IMR-90 (cell line): Measurements from ENCODE around the gene DYNLT5. TPM values are rescaled to one million over a fixed set of nuclear protein-coding genes. Genes with fewer than 3 reads are reported as not detected.

Experiments
- ATAC-seq: fragments of 200-7000 bp; cut with Tn5 transposase; 2 replicates; pipeline ENCODE4 v1.9.1; 2020; ENCODE audit warnings: low read depth, mild to moderate bottlenecking, moderate library complexity
- BruUV-seq: library from RNA; stranded (reverse); fragments of 400-500 nt; replicated peaks from 2 replicates; lab custom pipeline; 2021; lab: Mats Ljungman, UMichigan
- CTCF ChIA-PET: fragments of 300-600 bp; formaldehyde crosslinking; extraction: SDS; loops from one replicate; lab custom pipeline; 2021; ENCODE audit warnings: antibody characterized with exemption; lab: Yijun Ruan, JAX
- POLR2A ChIA-PET: fragments of 300-600 bp; sonication (Branson Sonifier 250); formaldehyde crosslinking; loops from one replicate; lab custom pipeline; 2022; ENCODE audit warnings: antibody characterized with exemption; ENCODE audit not compliant: unreplicated experiment; lab: Charles Lee
- DNase-seq: peaks from one replicate; pipeline ENCODE4 v3.0.0; 2013
- H2AFZ ChIP-seq: replicated peaks from 2 replicates; pipeline ENCODE3; 2013; ENCODE audit warnings: low read length, mild to moderate bottlenecking; ENCODE audit not compliant: poor library complexity
- H2AK5ac ChIP-seq: 2 replicates; pipeline ENCODE4 v1.6.1; 2013; ENCODE audit warnings: low read depth, low read length, inconsistent platforms
- H2AK9ac ChIP-seq: replicated peaks from 2 replicates; pipeline ENCODE3; 2013; ENCODE audit warnings: mild to moderate bottlenecking, low read depth, low read length, moderate library complexity; ENCODE audit not compliant: poor library complexity
- H2BK120ac ChIP-seq: 2 replicates; pipeline ENCODE4 v1.6.1; 2013; ENCODE audit warnings: low read depth, low read length, inconsistent platforms
- H2BK15ac ChIP-seq: 3 replicates; pipeline ENCODE4 v1.6.1; 2013; ENCODE audit warnings: low read depth, low read length, inconsistent platforms
- H2BK20ac ChIP-seq: 2 replicates; pipeline ENCODE4 v1.6.1; 2013; ENCODE audit warnings: low read depth, mild to moderate bottlenecking, inconsistent platforms, low read length, moderate library complexity
- H2BK5ac ChIP-seq: 2 replicates; pipeline ENCODE4 v1.6.1; 2013; ENCODE audit warnings: mild to moderate bottlenecking, low read depth, low read length, inconsistent platforms; ENCODE audit not compliant: poor library complexity, severe bottlenecking
- H3K14ac ChIP-seq: replicated peaks from 2 replicates; pipeline ENCODE4 v1.6.1; 2013; ENCODE audit warnings: low read depth, low read length, inconsistent platforms
- H3K18ac ChIP-seq: 2 replicates; pipeline ENCODE4 v1.6.1; 2013; ENCODE audit warnings: low read depth, low read length, control low read depth
- H3K23ac ChIP-seq: 2 replicates; pipeline ENCODE4 v1.6.1; 2013; ENCODE audit warnings: low read depth, low read length, inconsistent platforms
- H3K27ac ChIP-seq: 2 replicates; pipeline ENCODE4 v1.5.1; 2013; ENCODE audit warnings: mild to moderate bottlenecking, control low read depth, low read length; ENCODE audit not compliant: insufficient read depth
- H3K27me3 ChIP-seq: 2 replicates; pipeline ENCODE4 v1.6.1; 2013; ENCODE audit warnings: low read length; ENCODE audit not compliant: control insufficient read depth, insufficient read depth
- H3K36me3 ChIP-seq: 2 replicates; pipeline ENCODE4 v1.6.1; 2013; ENCODE audit warnings: low read length, mixed read lengths; ENCODE audit not compliant: control insufficient read depth, insufficient read depth
- H3K4ac ChIP-seq: 2 replicates; pipeline ENCODE4 v1.6.1; 2013; ENCODE audit warnings: low read depth, low read length, inconsistent platforms
- H3K4me1 ChIP-seq: 2 replicates; pipeline ENCODE4 v1.6.1; 2013; ENCODE audit warnings: low read length, mixed read lengths; ENCODE audit not compliant: control insufficient read depth, insufficient read depth
- H3K4me2 ChIP-seq: 2 replicates; pipeline ENCODE4 v1.6.1; 2013; ENCODE audit warnings: low read depth, mild to moderate bottlenecking, control low read depth, low read length, moderate library complexity
- H3K4me3 ChIP-seq: 2 replicates; pipeline ENCODE4 v1.5.1; 2013; ENCODE audit warnings: low read depth, mild to moderate bottlenecking, control low read depth, low read length, moderate library complexity; ENCODE audit not compliant: insufficient read depth
- H3K56ac ChIP-seq: 2 replicates; pipeline ENCODE4 v1.6.1; 2013; ENCODE audit warnings: low read length, inconsistent platforms; ENCODE audit not compliant: insufficient read depth; ENCODE audit errors: extremely low read depth
- H3K79me1 ChIP-seq, 2 experiments: 2 replicates each; pipeline ENCODE4 v1.6.1; 2013; ENCODE audit warnings: low read length in 2 of 2, inconsistent platforms in 1 of 2, low read depth in 1 of 2
- H3K9ac ChIP-seq: 2 replicates; pipeline ENCODE4 v1.6.1; 2013; ENCODE audit warnings: low read depth, low read length, control low read depth
- H3K9me1 ChIP-seq: 2 replicates; pipeline ENCODE4 v1.6.1; 2013; ENCODE audit warnings: low read length, inconsistent platforms; ENCODE audit not compliant: insufficient read depth
- H3K9me3 ChIP-seq: 2 replicates; pipeline ENCODE4 v1.6.1; 2013; ENCODE audit warnings: low read length; ENCODE audit not compliant: control insufficient read depth, insufficient read depth
- H4K20me1 ChIP-seq: 2 replicates; pipeline ENCODE4 v1.6.1; 2013; ENCODE audit warnings: low read length, inconsistent platforms; ENCODE audit not compliant: insufficient read depth
- H4K5ac ChIP-seq: 2 replicates; pipeline ENCODE4 v1.6.1; 2013; ENCODE audit warnings: mild to moderate bottlenecking, low read depth, low read length, control low read depth
- H4K8ac ChIP-seq, 2 experiments: 2 replicates each; pipeline ENCODE4 v1.6.1; 2013; ENCODE audit warnings: low read depth in 2 of 2, low read length in 2 of 2, control low read depth in 1 of 2, inconsistent platforms in 1 of 2
- H4K91ac ChIP-seq: 2 replicates; pipeline ENCODE4 v1.6.1; 2013; ENCODE audit warnings: low read depth, low read length, inconsistent platforms; ENCODE audit not compliant: insufficient read depth
- BHLHE40 ChIP-seq: fragments of 150-350 bp; IDR thresholded peaks from 2 replicates; pipeline ENCODE4 v1.6.1; 2016; ENCODE audit warnings: mild to moderate bottlenecking, low read depth, low read length
- CEBPB ChIP-seq: IDR thresholded peaks from 2 replicates; pipeline ENCODE4 v1.6.1; 2012; ENCODE audit warnings: low read depth, low read length, improper control_type of control experiment
- CHD1 ChIP-seq: IDR thresholded peaks from 2 replicates; pipeline ENCODE4 v1.6.1; 2012; ENCODE audit warnings: low read depth, low read length, improper control_type of control experiment
- FOS ChIP-seq: fragments of 150-350 bp; IDR thresholded peaks from 2 replicates; pipeline ENCODE4 v1.6.1; 2016; ENCODE audit warnings: low read depth, low read length
- MAFK ChIP-seq: IDR thresholded peaks from 2 replicates; pipeline ENCODE4 v1.6.1; 2012; ENCODE audit warnings: low read depth, low read length, improper control_type of control experiment
- MAZ ChIP-seq: IDR thresholded peaks from 2 replicates; pipeline ENCODE4 v1.6.1; 2012; ENCODE audit warnings: low read depth, mild to moderate bottlenecking, low read length, improper control_type of control experiment, moderate library complexity, borderline replicate concordance
- MXI1 ChIP-seq: IDR thresholded peaks from 2 replicates; pipeline ENCODE4 v1.6.1; 2012; ENCODE audit warnings: low read depth, mild to moderate bottlenecking, low read length, moderate library complexity, borderline replicate concordance
- NFE2L2 ChIP-seq: fragments of 150-350 bp; IDR thresholded peaks from 2 replicates; pipeline ENCODE4 v1.6.1; 2016; ENCODE audit warnings: low read depth, mild to moderate bottlenecking, low read length
- POLR2A ChIP-seq: IDR thresholded peaks from 2 replicates; pipeline ENCODE4 v1.6.1; 2012; ENCODE audit warnings: mild to moderate bottlenecking, low read depth, low read length
- RAD21 ChIP-seq: IDR thresholded peaks from 2 replicates; pipeline ENCODE4 v1.6.1; 2012; ENCODE audit warnings: low read length, improper control_type of control experiment
- RCOR1 ChIP-seq: IDR thresholded peaks from 2 replicates; pipeline ENCODE4 v1.6.1; 2012; ENCODE audit warnings: mild to moderate bottlenecking, low read length, improper control_type of control experiment; ENCODE audit not compliant: insufficient replicate concordance
- RFX5 ChIP-seq: IDR thresholded peaks from 2 replicates; pipeline ENCODE4 v1.8.0; 2012; ENCODE audit warnings: low read depth, mild to moderate bottlenecking, low read length, moderate library complexity
- SMC3 ChIP-seq: fragments of 150-350 bp; IDR thresholded peaks from 2 replicates; pipeline ENCODE4 v1.6.1; 2016; ENCODE audit warnings: low read depth, mild to moderate bottlenecking, antibody characterized with exemption, low read length, moderate library complexity
- WGBS, 2 experiments: methylation state at CpG; one replicate each; pipeline versions ENCODE4 v1.1.5 to v1.1.7; 2013; ENCODE audit warnings: missing lambda C conversion rate in 2 of 2; ENCODE audit not compliant: insufficient read length in 1 of 2; ENCODE audit errors: extremely low coverage in 2 of 2; 5-methylcytosine and 5-hydroxymethylcytosine counted together
- dilution Hi-C: fragments of 300-500 bp; cut with HindIII; formaldehyde crosslinking; loops from one replicate; pipeline ENCODE4 v1.14.3; 2018; ENCODE audit warnings: low sequenced_read_pairs; ENCODE audit not compliant: unreplicated experiment
- in situ Hi-C: fragments of 300-500 bp; cut with MboI; formaldehyde crosslinking; loops from 3 replicates; pipeline ENCODE4 v1.14.3; 2019; ENCODE audit warnings: low sequenced_read_pairs, inconsistent platforms, mixed read lengths
- intact Hi-C: fragments of 100-400 bp; cut with micrococcal nuclease; formaldehyde crosslinking; loops from 2 replicates; pipeline ENCODE4 v1.10.0; 2022
- polyA plus RNA-seq, 3 experiments: library from polyadenylated mRNA; depleted of rRNA; stranded (reverse); fragments of >200 nt; gene quantifications; 2 replicates each; pipeline ENCODE4 v1.2.3, GENCODE V29; 2012; ENCODE audit warnings: low replicate concordance in 1 of 3
- total RNA-seq: library from RNA; depleted of rRNA; stranded (reverse); fragments of >200 nt; gene quantifications from 2 replicates; pipeline ENCODE4 v1.2.3, GENCODE V29; 2012
- TF ChIP-seq, protein P1 (sequence below): fragments of 150-350 bp; IDR thresholded peaks from 2 replicates; pipeline ENCODE4 v1.6.1; 2016; ENCODE audit warnings: low read depth, mild to moderate bottlenecking, low read length, moderate library complexity, borderline replicate concordance
- TF ChIP-seq, protein P2 (sequence below): fragments of 150-350 bp; IDR thresholded peaks from 2 replicates; pipeline ENCODE4 v1.6.1; 2017; ENCODE audit warnings: mild to moderate bottlenecking, antibody characterized with exemption, low read length, low read depth
- TF ChIP-seq, protein P3 (sequence below): conservative IDR thresholded peaks from 2 replicates; pipeline ENCODE4 v1.5.1; 2012; ENCODE audit warnings: mild to moderate bottlenecking, low read depth, low read length, improper control_type of control experiment

The DYNLT5 gene
- total and polyA plus RNA-seq, 2 of the 4 experiments (the other 2 are of a cell fraction) = 0.12 to 0.18 TPM

DNA sequence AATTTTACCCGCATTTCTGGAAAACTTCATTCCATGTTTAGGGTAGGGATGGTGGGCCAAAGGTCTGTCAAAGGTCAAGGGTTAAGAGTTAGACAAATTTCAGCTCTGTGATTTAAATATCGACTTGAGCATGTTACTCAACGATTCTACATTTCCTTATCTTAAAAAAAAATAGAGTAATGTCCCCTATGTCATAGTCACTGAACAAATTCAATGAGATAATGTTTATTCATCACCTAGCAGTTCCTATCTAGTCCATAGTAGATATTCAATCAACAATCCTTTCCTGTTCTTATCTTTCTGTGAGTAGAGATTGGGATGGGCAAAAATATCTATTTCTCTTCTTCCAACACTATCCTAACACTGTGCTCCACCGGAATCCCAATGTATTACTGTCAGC lies 1.1 kb upstream of the DYNLT5 start:
- ChIA-PET POLR2A (no interaction called here), CTCF (no interaction called here)
- H3K79me1 ChIP-seq = no peaks in the 10 kb centered on the region; a peak in 1 of 4 replicates
- H2BK120ac ChIP-seq = no peak overlapping the region
- H4K91ac ChIP-seq = no peak overlapping the region
- no peak overlapping the region for H3K4me3 ChIP-seq
- no peak overlapping the region; the same call in 1 of the 2 replicates for H3K23ac ChIP-seq
- no peak overlapping the region for H2AK9ac ChIP-seq
- H3K36me3 ChIP-seq = no peaks in the 10 kb centered on the region
- DNase-seq (no peak), ATAC-seq (no peak)
- H3K9me1 ChIP-seq = peaks cover 8% of the 10 kb centered on the region
- H4K20me1 ChIP-seq = no peaks in the 10 kb centered on the region; the same call in 1 of the 2 replicates
- dilution Hi-C loops = no loop called here
- H2BK15ac ChIP-seq = no peak overlapping the region
- no peak overlapping the region for H3K27ac ChIP-seq
- no peak overlapping the region for H4K5ac ChIP-seq
- no peak overlapping the region for H3K14ac ChIP-seq
- H3K9ac ChIP-seq = no peak overlapping the region
- H2AK5ac ChIP-seq = no peak overlapping the region
- H2AFZ ChIP-seq = no peak overlapping the region
- H3K4me2 ChIP-seq = no peak overlapping the region
- TF ChIP-seq, protein P1, sequence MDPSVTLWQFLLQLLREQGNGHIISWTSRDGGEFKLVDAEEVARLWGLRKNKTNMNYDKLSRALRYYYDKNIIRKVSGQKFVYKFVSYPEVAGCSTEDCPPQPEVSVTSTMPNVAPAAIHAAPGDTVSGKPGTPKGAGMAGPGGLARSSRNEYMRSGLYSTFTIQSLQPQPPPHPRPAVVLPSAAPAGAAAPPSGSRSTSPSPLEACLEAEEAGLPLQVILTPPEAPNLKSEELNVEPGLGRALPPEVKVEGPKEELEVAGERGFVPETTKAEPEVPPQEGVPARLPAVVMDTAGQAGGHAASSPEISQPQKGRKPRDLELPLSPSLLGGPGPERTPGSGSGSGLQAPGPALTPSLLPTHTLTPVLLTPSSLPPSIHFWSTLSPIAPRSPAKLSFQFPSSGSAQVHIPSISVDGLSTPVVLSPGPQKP = no peak
- TF ChIP-seq, protein P2, sequence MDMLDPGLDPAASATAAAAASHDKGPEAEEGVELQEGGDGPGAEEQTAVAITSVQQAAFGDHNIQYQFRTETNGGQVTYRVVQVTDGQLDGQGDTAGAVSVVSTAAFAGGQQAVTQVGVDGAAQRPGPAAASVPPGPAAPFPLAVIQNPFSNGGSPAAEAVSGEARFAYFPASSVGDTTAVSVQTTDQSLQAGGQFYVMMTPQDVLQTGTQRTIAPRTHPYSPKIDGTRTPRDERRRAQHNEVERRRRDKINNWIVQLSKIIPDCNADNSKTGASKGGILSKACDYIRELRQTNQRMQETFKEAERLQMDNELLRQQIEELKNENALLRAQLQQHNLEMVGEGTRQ = no peak
- TF ChIP-seq RCOR1 (no peak), SMC3 (no peak), RFX5 (no peak), CHD1 (no peak), FOS (no peak), POLR2A (no peak), CEBPB (no peak), RAD21 (no peak), MAFK (no peak), MAZ (no peak), MXI1 (no peak), BHLHE40 (no peak), NFE2L2 (no peak)
- TF ChIP-seq, protein P3, sequence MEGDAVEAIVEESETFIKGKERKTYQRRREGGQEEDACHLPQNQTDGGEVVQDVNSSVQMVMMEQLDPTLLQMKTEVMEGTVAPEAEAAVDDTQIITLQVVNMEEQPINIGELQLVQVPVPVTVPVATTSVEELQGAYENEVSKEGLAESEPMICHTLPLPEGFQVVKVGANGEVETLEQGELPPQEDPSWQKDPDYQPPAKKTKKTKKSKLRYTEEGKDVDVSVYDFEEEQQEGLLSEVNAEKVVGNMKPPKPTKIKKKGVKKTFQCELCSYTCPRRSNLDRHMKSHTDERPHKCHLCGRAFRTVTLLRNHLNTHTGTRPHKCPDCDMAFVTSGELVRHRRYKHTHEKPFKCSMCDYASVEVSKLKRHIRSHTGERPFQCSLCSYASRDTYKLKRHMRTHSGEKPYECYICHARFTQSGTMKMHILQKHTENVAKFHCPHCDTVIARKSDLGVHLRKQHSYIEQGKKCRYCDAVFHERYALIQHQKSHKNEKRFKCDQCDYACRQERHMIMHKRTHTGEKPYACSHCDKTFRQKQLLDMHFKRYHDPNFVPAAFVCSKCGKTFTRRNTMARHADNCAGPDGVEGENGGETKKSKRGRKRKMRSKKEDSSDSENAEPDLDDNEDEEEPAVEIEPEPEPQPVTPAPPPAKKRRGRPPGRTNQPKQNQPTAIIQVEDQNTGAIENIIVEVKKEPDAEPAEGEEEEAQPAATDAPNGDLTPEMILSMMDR = no peak
- peak overlapping the region; percentile 9; the same call in 1 of the 2 replicates for H3K4ac ChIP-seq
- no CpG with 5 or more reads among the region's 4 CpGs for WGBS, 2 experiments
- intact Hi-C loops = no loop called here
- H2BK5ac ChIP-seq = no peak overlapping the region
- H3K4me1 ChIP-seq = peaks cover 10% of the 10 kb centered on the region
- H4K8ac ChIP-seq = no peak overlapping the region
- H3K9me3 ChIP-seq = no peaks in the 10 kb centered on the region
- in situ Hi-C loops = loop anchor here (25.0 kb wide), 1 partner anchor 736 kb away; no protein-coding TSS in a partner anchor
- H3K27me3 ChIP-seq = no peaks in the 10 kb centered on the region
- no peak overlapping the region for H3K56ac ChIP-seq
- no TSS peak for BruUV-seq
- H2BK20ac ChIP-seq = no peak overlapping the region
- no peak overlapping the region for H3K18ac ChIP-seq
